ENCODE results near the gene SH2B3. TPM values are rescaled to one million over a fixed set of nuclear protein-coding genes. Genes with fewer than 3 reads are reported as not detected.

SH2B3 gene
- total and polyA plus RNA-seq, 2 experiments from 2014 or later, result 8.1 to 59.3 TPM

- H3K36me3 ChIP-seq (ENCODE audit: insufficient read depth), result no peaks in the 10 kb centered on the region
- Mint-ChIP-seq H3K4me3 (peak overlapping the region; percentile 88), H3K9me3 (no peaks in the 10 kb centered on the region), H3K27ac (no peak overlapping the region), H3K36me3 (ENCODE audit: low read depth) (no peaks in the 10 kb centered on the region; the same call in 2 of the 3 replicates), H3K27me3 (ENCODE audit: insufficient read depth, low read depth, poor library complexity) (peaks cover 23% of the 10 kb centered on the region), H3K4me1 (peaks cover 53% of the 10 kb centered on the region)
- ATAC-seq (no peak; the same call in 1 of the 3 replicates), DNase-seq (ENCODE audit: low spot score) (no peak)
- peaks cover 58% of the 10 kb centered on the region for H3K79me2 ChIP-seq (replicated peaks; ENCODE audit: insufficient read depth)
- peak overlapping the region; percentile 97 for H3K4me2 ChIP-seq
- H3K27me3 ChIP-seq (ENCODE audit: insufficient read depth), result no peaks in the 10 kb centered on the region
- no peak overlapping the region for H2AFZ ChIP-seq
- H3F3A ChIP-seq (replicated peaks; ENCODE audit: low read depth), result peaks cover 10% of the 10 kb centered on the region
- H3K27ac ChIP-seq (ENCODE audit: low read depth), result no peak overlapping the region
- H3K9me2 ChIP-seq (ENCODE audit: insufficient read depth), result no peaks in the 10 kb centered on the region
- TF ChIP-seq CTCF (conservative IDR thresholded peaks at IDR 0.05; ENCODE audit: low read depth in 2 of 2) (0 out of 4 replicates have a peak, but pooled peaks of 1 of the 2 experiments have one; percentile 11), EZH2 (IDR thresholded peaks at IDR 0.05; ENCODE audit: low read depth, unreplicated experiment) (no peak), REST (IDR thresholded peaks at IDR 0.05; ENCODE audit: unreplicated experiment) (no peak), ETS1 (IDR thresholded peaks at IDR 0.05) (no peak), NANOG (IDR thresholded peaks at IDR 0.05; ENCODE audit: borderline replicate concordance) (no peak), POLR2AphosphoS5 (IDR thresholded peaks at IDR 0.05; ENCODE audit: low read depth) (peak; percentile 27; the same call in 1 of the 2 replicates)
- H3K4me3 ChIP-seq, result peak overlapping the region; percentile 88
- H4K20me1 ChIP-seq (replicated peaks; ENCODE audit: insufficient read depth), result peaks cover 19% of the 10 kb centered on the region
- H3K4me1 ChIP-seq (ENCODE audit: insufficient read depth), result peaks cover 60% of the 10 kb centered on the region
These were observed 1.0 kb downstream of the SH2B3 start for GRCh38 chr12:111406474-111407376.

Data from GM23338 (cell line).